NCI-H748 (cell line): ENCODE measurements around the gene P2RY2.
A peak's percentile ranks its signal among the peaks of the same experiment; 100 is the strongest.

Experiments used
- DNase-seq: peaks from one replicate; lab custom pipeline; 2025; ENCODE audit not compliant: unreplicated experiment; lab: John Stamatoyannopoulos, UW

Gene P2RY2

DNA sequence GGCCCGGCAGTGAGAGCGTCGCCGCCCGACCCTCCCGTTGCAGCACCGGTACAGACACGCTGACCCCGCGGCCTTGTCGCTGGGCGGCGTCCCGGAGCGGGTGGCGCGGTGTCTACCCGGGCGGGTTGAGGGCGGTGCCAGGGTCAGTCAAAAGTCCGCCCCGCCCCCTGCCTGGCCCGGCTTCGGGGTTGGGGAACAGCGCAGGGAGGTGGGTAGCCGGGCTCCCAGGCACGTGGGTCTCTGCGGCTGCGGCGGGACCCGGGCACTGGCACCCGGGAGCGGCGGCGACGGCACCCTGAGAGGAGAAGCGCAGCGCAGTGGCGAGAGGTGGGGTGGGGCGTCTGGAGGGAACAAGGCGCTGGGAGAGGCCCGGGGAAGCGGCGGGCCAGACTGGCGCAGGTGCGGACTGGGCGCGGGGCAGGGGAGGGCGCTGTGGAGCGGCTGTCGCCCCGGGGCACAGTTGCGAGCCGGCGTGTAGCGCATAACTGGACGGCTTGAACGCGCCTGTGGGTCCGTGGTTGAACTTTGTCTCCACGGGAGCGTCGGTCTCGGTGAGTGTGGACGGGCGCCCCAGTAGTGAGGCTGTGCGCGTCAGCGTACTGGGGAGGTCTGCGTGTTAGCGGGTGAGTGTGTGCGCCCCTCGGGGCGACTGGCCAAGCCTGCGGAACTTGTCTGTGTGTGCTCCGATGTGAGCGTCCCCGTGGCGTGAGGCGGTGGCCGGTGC, at the start of gene P2RY2:
TSS of gene P2RY2 (plus strand) at position 176 of the 724 bp plus-strand sequence. CDS start 15,879 bp downstream, outside the sequence.
- peak; percentile 69 for DNase-seq

DNA sequence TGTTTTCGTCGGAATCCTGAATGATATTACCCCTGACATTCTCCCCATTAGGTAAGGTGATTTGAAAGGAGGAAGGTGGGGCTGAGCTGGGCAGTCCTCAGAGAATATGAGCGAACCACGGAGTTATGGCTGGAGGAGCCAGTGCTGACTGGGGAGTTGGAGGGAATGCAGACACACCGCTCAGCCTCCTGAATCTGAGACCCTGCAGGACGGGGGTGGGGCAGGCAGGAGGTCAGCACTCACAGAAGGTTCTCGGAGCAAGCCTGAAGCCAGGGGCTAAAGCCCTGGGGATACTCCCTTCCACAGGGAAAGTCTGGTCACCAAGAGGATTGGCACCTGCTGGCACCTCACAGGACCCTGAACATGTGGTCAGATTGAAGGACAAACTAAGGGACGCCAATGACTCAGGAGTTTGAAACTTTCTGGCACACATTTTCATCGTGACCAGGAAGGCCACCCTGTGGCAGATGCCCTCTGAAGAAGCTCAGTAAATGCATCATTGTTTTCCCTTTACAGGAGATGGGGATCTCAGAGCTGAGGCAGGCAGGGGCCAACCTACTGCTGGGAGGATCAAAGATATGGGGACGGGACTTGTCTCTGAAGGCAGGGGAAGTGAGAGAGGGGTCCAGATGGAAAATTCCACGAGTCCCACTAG, 49.0 kb upstream of the P2RY2 start:
- DNase-seq: no peak

DNA sequence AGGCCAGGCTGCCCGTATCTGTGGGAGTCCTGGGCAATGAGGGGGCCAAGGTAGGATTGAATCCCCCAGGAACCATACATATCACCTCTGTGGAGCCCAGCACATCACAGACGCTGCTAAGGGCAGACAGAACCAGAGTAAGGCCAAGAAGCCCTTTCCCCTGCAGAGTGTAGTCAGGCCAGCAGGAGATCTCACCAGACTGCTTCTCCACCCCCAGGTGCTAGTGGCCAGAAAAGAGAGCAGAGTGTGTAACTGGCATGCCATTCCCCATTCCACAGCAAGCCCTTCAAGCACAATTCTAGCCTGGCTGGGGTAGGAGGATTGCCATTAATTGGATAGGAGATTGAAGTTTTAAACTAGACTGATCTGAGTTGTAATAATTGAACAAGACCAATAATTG, 47.9 kb upstream of the P2RY2 start:
- no peak for DNase-seq

DNA sequence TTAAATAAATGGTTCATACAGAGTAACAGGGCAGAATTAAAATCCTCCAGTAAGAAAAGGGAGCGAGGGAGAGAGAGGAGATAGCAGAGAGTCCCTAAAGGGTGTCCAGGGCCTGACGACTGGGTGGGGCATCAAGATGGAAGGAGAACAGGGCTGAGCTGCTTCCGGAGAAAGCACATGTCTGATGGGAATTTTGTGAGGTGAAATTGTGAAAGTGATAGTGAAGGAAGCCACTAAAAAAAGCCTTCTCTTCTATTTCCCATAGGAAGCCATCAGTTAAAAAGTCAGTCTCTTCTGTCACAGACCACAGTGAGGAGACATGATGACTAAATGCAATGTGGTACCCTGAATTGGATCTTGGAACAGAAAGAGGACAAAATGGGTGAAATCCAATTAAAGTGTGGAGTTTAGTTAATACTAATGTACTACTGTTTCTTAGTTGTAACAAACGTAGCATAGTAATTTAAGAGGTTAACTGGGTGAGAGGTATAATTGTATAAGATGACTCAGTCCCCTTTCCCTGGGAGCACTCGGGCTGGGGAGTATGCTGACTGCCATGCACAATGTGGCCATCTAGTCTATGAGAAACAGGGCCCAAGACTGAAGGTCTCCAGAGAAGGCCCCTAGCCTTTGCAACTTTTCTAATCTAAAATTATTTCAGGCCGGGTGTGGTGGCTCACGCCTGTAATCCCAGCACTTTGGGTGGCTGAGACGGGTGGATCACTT, 46.5 kb upstream of the P2RY2 start:
- DNase-seq: no peak

DNA sequence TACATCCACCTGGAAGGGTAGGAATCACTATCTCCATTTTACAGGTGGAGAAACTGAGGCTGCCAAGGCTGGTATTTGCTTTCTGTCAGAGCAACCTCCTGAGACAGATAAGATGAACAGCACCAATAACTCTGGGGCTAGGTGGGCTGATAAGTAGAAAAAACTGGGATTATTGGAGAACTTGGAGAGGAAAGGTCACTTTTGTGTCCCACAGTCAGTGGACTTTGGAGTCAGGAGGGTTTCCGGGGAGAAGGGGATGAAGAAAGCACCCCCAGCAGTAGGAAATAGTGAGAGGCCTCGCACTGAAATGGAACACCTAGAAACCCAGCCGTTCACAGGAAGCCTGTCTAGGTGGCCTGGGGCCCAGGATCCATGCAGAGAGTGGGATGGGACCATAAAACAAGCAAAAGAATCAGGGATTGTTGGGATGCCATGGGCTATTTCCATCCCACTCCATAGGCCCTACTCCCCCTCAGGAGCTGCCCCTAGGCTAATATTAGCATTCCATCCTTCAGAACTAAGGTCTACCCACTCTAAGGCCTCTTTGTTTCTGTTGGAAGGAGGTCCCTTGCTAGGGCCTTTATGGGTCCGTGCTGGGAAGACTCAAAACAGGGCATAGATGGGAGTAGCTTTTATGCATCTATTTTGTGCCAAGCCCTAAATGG, 45.0 kb upstream of the P2RY2 start:
- no peak for DNase-seq

DNA sequence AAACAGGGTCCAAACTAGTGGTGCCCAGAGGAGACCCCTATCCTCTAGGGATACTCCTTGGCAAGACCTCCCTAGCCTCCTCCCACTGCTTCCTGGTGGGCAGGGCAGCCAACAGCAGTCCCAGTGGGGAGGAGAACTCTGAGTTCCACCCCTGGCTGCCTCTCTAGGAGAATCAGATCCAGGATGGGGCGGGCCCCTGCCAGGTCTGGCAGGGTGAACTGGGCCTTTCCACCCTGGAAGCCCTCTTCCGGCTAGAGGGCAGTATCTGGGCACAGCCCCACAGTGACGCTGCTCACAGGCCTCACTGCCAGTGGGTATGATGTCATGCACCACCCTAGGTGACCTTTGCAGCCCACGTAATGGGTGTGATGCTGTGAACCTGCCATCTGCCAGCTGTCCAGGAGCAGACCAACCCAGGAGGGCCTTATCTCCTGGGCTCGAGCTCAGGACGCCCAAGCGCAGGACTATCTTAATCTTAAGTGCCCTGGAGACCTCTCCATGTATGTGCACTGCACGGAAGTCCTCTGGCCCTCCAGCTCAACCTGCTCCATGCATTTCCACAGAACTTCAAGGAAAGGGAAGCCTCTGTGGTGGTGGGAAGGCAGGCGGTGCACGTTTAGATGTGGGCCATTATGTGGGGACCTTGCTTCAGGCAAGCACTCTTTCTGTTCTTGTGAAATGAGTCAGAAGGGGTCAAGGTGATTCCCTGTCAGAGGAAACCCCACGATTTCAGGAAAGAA, 44.2 kb upstream of the P2RY2 start:
- DNase-seq: no peak

DNA sequence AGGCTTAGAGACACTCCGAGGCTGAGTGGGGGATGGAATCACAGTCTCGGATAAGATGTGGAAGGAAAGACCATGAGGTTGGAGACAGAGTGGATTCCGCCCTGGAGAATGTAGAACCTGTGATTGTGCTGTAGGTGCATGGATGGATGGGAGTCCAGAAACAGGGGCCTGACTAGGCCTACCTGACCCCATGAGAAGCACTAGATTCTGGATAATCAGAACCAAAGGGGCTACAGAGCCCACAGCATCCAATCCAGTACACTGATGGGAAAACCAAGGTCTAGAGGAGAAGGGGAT, 43.6 kb upstream of the P2RY2 start:
- DNase-seq: no peak

DNA sequence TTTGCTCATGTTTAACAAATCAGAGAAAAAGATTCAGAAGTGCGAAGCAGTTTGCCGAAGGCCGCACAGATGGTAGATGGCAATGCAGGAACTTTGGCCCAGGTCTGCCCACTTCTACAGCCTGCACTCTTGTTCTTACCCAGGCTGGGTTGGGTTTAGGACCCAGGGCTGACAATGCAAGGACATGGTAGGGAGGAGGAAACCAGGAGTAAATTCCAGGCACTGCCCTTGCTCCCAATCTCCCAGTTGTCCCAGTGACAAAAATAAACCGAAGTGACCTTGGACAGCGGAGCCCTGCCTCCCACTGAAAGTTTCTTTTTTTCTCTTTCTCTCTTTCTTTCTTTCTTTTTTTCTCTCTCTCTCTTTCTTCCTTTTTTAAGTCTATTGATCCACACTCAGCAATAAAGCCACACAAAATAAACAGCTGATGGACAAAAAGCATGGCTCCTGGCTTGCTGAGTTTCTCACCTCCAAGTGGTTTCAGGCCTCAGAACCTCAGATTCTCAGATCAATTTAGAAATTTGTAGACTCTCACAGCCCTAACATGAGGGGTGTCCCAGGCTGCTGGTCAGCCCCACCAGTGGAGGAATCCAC, 42.4 kb upstream of the P2RY2 start:
- DNase-seq: no peak

DNA sequence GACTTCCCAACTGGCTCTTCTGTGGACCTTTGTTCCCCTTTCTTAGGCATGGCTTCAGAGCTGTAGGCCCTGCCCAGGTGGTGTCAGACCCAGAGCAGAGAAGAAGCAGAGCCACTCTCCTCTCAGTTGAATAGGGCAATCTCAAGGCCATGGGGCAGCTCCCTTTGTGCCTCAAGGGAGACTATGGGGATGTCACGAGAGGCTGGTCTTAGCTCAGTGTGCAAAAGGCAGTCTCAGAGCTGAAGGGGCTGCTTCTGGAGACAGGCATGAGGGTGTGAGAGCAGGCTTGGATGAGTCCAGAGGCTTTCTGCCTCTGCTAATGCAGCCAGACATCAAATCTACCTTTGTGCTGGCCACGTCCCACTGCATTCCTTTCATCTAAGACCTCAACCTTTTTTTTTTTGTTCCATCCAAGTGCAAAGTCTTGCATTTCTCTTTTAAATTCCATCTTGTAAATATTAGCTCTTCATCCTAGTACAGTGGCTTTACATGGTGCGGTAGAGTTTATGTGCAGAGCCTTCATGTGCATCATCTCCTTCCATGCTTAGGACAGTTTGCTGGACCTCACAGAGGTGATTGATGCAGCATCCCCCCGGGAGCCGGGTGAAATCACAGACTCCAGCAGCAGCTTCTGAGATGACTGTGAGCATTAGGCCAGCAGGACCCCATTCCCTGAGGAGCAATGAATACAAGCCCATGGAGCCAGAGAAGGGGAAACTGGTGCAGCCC, 41.8 kb upstream of the P2RY2 start:
- no peak for DNase-seq

DNA sequence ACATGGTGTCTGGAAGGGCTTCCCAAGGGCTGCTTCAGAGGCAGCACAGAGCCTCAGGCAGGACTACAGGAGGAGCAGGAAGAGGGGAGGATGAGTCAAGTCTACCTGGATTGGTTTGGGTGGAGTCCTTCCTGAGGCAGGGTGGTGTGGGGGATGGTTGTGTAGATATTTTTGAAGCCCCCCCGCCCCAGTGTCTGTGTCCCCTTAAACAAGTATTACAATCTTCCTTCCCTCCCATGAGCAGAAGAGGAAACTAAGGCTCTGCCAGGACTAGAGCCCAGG, 41.3 kb upstream of the P2RY2 start:
- DNase-seq: no peak

DNA sequence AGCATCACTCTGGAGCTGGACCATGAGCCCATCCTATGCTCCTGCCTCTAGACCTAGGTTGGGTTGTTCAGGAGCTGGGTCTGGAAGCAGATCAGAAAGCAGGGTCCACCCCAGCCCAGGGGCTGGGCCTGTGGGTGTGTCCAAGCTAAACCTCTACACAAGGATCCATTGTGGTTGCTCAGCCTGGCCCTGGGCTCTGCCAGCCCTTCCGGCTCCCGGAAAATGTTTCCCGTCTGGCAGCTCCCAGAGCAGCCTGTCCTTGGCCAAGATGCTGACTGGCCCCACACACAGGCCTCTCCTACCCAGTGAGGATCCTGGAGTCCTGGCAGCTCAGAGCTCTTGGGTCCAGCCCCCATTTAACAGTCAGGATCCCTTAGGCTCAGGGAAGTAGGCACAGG, 40.7 kb upstream of the P2RY2 start:
- DNase-seq: no peak

DNA sequence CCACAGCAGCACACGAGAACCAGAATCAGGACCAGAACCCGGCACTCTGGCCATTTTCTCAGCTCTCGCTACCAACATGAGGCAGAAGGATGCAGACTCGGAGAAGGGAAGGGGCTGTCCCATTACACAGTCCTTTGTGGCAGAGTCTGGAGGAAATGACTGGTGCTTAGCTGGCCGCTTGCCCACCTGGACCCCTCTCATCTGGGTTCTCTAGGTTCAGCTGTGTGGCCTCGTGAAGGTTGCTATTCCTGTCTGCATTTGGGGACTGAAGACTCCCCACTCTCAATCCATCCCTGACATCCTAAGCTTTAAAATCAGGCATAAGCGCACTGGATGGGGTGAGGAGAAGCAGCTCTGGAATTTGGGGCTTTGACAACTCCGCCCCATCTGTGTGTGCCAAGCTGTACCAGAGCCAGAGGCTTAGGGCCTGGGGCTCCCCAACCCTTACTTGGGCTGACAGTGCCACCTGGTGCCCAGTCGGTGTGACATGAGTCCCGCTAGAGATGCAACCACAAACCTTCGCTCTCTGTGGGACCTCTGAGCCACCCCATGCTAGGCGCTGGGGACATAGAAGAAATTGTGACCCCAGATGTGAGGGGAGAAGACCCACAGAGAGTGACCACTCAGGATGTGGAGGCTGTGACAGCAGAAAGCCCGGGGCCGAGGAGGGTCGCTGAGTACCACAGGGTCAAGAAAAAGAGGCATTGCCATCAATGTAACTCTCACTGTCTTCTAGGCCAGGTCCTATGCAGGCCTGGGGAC, 40.1 kb upstream of the P2RY2 start:
- peak; percentile 66 for DNase-seq

DNA sequence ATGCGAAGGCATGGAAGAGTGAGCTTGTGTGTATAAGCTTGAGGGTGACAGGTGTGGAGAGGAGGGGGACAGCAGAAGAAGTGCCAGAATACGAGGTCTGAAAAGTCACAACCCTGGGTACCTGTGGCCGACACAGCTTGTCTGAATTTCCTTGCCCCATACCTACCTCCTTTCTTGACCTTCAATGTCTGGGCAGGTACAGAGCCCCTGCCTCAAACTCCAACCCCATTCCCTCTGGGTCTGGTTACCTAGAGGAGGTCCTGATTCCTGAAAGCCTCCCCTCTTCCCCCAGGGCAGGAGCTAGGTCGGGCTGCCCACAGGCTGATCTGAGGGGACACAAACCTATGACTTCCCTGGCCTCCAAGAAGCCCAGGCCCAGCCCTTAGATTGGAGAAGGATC, 39.4 kb upstream of the P2RY2 start:
- no peak for DNase-seq

DNA sequence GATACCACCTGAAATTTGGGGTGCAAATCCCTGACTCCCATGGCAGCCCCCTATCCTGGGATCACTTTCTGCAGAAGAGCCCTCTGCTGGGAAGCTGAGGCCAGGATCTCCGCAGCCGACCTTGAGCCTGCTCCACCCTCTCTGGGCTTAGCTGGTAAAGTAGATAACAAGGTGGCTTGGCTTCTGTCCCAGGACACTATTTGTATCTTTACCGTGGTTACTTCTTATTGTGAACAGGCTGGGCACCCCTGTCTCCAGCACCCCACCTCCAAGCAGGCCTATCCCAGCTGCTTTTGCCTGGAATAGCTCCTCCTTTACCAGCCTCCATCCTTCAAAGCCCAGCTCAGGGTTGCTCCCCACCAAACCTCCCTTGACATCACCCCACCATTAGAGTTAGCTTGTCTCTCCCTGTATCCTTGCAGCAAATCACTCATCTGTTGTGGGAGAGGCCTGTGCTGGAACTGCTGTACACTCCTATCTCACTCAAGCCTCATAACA, 35.2 kb upstream of the P2RY2 start:
- DNase-seq: no peak

DNA sequence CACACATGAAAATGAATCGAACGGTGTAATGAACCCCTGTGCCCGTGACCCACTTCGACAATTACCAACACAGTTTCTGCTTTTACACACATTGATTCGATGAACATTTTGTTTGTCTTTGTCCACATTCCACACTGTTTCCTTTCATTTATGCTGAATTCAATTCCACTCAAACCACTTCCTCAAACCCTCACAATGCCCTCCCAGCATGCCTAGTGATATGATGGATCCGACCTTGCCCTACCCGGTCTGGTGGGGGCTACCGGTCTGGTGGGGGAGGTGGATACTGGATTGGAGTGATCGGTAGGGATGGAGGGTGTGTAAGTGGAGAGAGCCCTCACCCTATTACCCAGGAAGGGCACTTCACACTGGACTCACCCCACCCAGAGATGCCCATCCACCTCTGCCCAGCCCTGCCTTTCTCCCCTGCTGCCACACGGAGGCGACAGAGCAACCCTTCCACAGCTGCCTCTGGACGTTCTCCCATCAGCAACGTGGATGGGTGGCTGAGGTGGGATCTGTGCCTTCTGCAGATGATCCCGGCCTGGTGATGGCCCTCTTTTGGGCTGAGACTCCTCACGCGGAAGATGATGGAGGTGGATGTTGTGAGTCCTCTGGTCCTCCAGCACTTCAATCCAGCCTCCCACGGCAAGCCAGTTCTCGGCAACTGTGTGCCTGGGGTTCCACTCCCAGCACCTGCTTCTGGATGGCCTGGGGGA, 33.0 kb upstream of the P2RY2 start:
- peak; percentile 69 for DNase-seq

DNA sequence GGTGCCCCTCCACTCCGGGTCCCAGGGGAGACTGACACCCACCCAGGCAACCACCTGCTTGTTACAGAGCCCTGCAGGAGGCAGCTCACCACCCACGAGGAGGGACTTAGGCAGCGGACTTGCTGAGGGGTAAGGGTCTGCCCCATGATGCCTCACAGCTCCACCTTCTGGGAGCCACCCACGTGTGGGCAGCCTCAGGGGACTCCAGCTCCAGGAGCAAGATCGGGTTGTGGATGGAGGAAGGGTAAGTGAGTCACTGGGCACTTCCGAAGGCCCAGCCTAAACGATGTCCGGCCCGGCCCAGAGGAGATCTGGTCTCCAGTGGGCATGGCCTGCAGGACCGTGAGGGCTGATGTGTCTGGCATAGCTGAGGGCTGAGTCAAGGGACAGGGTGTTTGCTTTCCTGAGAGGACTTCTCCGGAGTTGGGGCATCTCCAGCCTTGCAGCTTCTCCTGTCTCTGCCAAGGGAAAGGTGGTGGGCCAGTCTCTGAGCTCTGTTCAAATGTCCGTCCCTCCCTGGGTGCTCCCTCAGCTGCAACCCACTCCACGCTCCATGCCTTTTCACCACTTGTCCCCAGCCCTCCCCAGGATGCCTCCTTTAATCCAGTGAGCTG, 32.3 kb upstream of the P2RY2 start:
- DNase-seq: no peak

DNA sequence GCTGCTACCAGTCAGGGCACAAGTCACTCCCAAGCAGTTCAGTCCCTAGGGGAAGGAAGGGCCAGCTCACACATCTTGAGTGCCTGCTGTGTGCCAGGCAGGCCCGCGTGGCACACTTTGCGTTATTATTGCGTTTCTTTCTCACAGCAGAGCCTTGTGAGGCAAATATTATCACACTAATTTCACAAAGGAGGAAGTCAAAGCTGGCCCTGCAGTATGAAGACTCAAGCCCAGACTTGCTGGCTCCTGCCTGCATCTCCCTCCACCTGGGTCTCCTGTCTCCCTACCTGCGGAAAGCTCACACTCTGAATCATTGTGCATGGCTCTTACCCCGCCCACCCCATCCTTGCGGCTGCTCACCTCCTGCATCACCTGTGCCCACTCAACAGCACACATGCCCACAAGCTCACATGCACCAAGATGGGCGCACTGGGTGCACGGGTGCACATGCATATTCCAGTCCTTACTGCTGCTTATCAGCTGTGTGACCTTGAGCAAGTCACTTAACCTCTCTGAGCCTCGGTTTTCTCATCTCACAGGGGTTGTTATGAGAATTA, 31.7 kb upstream of the P2RY2 start:
- no peak for DNase-seq

DNA sequence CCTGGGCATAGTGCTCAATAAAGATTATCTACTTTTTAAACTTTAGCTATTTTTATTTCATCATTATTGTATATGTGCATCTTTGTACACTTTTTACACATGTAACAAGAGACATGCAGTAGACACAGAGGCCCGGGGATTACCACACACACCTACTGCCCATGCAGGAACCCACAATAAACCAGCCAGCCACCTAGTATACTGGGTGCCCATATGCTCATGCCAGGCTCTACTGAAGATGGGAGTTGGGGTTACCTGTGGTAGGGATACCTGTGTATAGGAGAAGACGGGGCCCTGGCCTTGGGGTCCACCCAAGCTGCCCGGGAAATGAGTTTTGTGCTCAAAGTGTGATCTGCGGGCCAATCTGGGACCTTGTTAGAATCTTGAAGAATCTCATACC, 31.2 kb upstream of the P2RY2 start:
- DNase-seq: no peak
